ENCODE results near the gene LRRC4C. TPM values are rescaled to one million over a fixed set of nuclear protein-coding genes. Genes with fewer than 3 reads are reported as not detected.

LRRC4C gene
- total and polyA plus RNA-seq, 12 donors, result 0.15 to 0.93 (median 0.40) TPM

- DNase-seq (no peak), ATAC-seq (no peak)
- Histone ChIP-seq H3K27me3 (no peaks in the 10 kb centered on the region), H3K27ac (no peak overlapping the region), H3K4me1 (no peaks in the 10 kb centered on the region), H3K4me3 (no peak overlapping the region), H3K36me3 (no peaks in the 10 kb centered on the region), H3K9me3 (no peaks in the 10 kb centered on the region)
- WGBS, 2 donors, result 78 to 81% methylated on average over 4 of the region's 4 CpGs
- TF ChIP-seq, protein P1, sequence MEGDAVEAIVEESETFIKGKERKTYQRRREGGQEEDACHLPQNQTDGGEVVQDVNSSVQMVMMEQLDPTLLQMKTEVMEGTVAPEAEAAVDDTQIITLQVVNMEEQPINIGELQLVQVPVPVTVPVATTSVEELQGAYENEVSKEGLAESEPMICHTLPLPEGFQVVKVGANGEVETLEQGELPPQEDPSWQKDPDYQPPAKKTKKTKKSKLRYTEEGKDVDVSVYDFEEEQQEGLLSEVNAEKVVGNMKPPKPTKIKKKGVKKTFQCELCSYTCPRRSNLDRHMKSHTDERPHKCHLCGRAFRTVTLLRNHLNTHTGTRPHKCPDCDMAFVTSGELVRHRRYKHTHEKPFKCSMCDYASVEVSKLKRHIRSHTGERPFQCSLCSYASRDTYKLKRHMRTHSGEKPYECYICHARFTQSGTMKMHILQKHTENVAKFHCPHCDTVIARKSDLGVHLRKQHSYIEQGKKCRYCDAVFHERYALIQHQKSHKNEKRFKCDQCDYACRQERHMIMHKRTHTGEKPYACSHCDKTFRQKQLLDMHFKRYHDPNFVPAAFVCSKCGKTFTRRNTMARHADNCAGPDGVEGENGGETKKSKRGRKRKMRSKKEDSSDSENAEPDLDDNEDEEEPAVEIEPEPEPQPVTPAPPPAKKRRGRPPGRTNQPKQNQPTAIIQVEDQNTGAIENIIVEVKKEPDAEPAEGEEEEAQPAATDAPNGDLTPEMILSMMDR (IDR thresholded peaks at IDR 0.05), result no peak
- intact Hi-C loops (cut with DNase I), result no loop called here
These were observed 281.7 kb downstream of the LRRC4C start for GRCh38 chr11:41177791-41178190.

GRCh38 chr11:41175304-41175972, 284.0 kb downstream of the LRRC4C start:
- TF ChIP-seq, protein P1 (IDR thresholded peaks at IDR 0.05), result no peak
- Histone ChIP-seq H3K36me3 (no peaks in the 10 kb centered on the region), H3K4me3 (no peak overlapping the region), H3K27ac (no peak overlapping the region), H3K27me3 (no peaks in the 10 kb centered on the region), H3K9me3 (no peaks in the 10 kb centered on the region), H3K4me1 (no peaks in the 10 kb centered on the region)
- DNase-seq (no peak), ATAC-seq (no peak)
- 58 to 69% methylated on average over 1 of the region's 1 CpG for WGBS, 2 donors
- intact Hi-C loops (cut with DNase I), result no loop called here

DNA sequence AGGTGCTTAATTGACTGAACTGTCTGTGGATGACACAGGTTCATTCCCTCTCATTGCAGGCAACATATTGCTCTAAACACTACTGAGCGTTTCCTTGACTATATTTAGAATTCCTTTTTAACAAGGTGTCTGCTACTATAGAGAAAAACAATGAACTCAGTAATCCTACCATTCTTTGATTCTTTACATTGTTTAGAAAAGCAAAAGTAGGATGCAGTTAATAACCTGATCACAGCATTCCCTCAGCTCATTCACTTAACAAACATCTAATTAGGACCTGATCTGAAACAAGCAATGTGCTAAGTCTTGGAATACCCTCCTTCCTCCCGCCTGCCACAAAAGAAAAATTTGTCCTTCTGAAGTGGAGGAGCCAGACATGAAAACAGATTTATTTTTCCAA, 313.1 kb downstream of the LRRC4C start:
- no peak for DNase-seq
- no peaks in the 10 kb centered on the region for H3K9me3 ChIP-seq
- no peaks in the 10 kb centered on the region for H3K4me1 ChIP-seq
- ATAC-seq, result no peak
- H3K36me3 ChIP-seq, result no peaks in the 10 kb centered on the region
- intact Hi-C loops (cut with DNase I), result no loop called here
- no peaks in the 10 kb centered on the region for H3K27me3 ChIP-seq
- H3K4me3 ChIP-seq, result no peak overlapping the region
- no peak overlapping the region for H3K27ac ChIP-seq
- WGBS, 2 donors, result 55 to 75% methylated on average over 2 of the region's 2 CpGs
- TF ChIP-seq, protein P1 (IDR thresholded peaks at IDR 0.05), result no peak

DNA sequence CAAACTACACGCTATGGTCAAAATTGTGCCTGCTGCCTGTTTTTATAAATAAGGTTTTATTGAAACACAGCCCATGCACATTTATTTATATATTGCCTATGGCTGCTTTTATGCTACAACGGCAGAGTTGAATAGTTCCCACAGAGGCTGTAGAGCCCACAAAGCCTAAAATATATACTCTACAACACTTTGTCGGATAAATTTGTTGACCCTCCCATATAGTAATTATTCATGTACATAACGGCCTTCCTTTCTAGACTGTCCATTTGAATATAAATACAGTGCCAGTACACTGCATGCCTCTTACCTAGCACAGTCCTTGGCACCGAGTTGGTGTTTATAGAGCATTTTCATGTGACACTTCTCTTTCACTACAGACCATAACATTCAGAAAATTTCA, 314.0 kb downstream of the LRRC4C start:
- H3K27me3 ChIP-seq, result no peaks in the 10 kb centered on the region
- no peaks in the 10 kb centered on the region for H3K4me1 ChIP-seq
- 85 to 87% methylated on average over 5 of the region's 5 CpGs for WGBS, 2 donors
- no peaks in the 10 kb centered on the region for H3K9me3 ChIP-seq
- no peak for ATAC-seq
- DNase-seq, result no peak
- H3K4me3 ChIP-seq, result no peak overlapping the region
- TF ChIP-seq, protein P1 (IDR thresholded peaks at IDR 0.05), result no peak
- intact Hi-C loops (cut with DNase I), result no loop called here
- H3K27ac ChIP-seq, result no peak overlapping the region
- no peaks in the 10 kb centered on the region for H3K36me3 ChIP-seq
